PFSK-1 (cell line): ENCODE measurements around the gene MORN1.

Experiments
- POLR2AphosphoS5 ChIP-seq: IDR thresholded peaks from 2 replicates; pipeline ENCODE4 v1.6.1; 2012; ENCODE audit warnings: low read depth, mild to moderate bottlenecking, control low read depth, low read length, moderate library complexity
- REST ChIP-seq, 2 experiments: IDR thresholded peaks; 2 replicates each; pipeline versions ENCODE4 v1.6.1 to v1.8.0; 2011 to 2012; ENCODE audit warnings: low read depth in 2 of 2, low read length in 2 of 2, control low read depth in 1 of 2, inconsistent platforms in 1 of 2, mild to moderate bottlenecking in 1 of 2, moderate library complexity in 1 of 2; ENCODE audit not compliant: insufficient read depth in 1 of 2
- SIN3A ChIP-seq: IDR thresholded peaks from 2 replicates; pipeline ENCODE4 v1.6.1; 2012; ENCODE audit warnings: mild to moderate bottlenecking, low read length, moderate library complexity, borderline replicate concordance; ENCODE audit not compliant: insufficient read depth
- TAF1 ChIP-seq: IDR thresholded peaks from 2 replicates; pipeline ENCODE4 v1.6.1; 2012; ENCODE audit warnings: low read length, control low read depth, borderline replicate concordance; ENCODE audit not compliant: insufficient read depth

- no peak for TF ChIP-seq POLR2AphosphoS5
- no peak for TF ChIP-seq TAF1
- no peak for TF ChIP-seq SIN3A
- TF ChIP-seq REST (IDR thresholded peaks at IDR 0.05; ENCODE audit: insufficient read depth in 1 of 2, low read depth in 2 of 2, low read length in 2 of 2) = no peak
These were observed 8.6 kb downstream of the MORN1 start for GRCh38 chr1:2382621-2383361.
